ENCODE results near the gene GLMN.
"Not testable (repeated sequence)": the region's sequence is repeated elsewhere in the genome, so short reads cannot be mapped to it uniquely, and the experiment has no call there.

The GLMN gene

GRCh38 chr1:92299477-92300150 is 827 bp upstream of the GLMN start:
- DNase-seq: peak in 1 of 5 experiments; percentile 12

- no peak for DNase-seq
Observed at GRCh38 chr1:92298213-92298572, 594 bp downstream of the GLMN start.

- DNase-seq: peak in 1 of 5 experiments; percentile 63
Observed at GRCh38 chr1:92291372-92291999, 7.3 kb downstream of the GLMN start.

- not testable (repeated sequence) for DNase-seq
Observed at GRCh38 chr1:92281411-92281810, 17.4 kb downstream of the GLMN start.

- not testable (repeated sequence) for DNase-seq
Observed at GRCh38 chr1:92279781-92280180, 19.0 kb downstream of the GLMN start.

GRCh38 chr1:92277105-92277723 is 21.6 kb downstream of the GLMN start:
- DNase-seq: no peak

- no peak for DNase-seq
Observed at GRCh38 chr1:92276082-92276481, 22.7 kb downstream of the GLMN start.

- DNase-seq: no peak
Observed at GRCh38 chr1:92274939-92275338, 23.8 kb downstream of the GLMN start.

GRCh38 chr1:92273039-92273438 is 25.7 kb downstream of the GLMN start:
- no peak for DNase-seq

- DNase-seq: no peak
Observed at GRCh38 chr1:92262516-92262915, 36.3 kb downstream of the GLMN start.

- DNase-seq: no peak
Observed at GRCh38 chr1:92259350-92259749, 39.4 kb downstream of the GLMN start.

GRCh38 chr1:92254714-92255113 is 44.1 kb downstream of the GLMN start:
- DNase-seq: not testable (repeated sequence)

GRCh38 chr1:92244376-92244775 is 54.4 kb downstream of the GLMN start:
- DNase-seq: no peak

- no peak for DNase-seq
Observed at GRCh38 chr1:92240034-92240433, 58.8 kb downstream of the GLMN start.

- DNase-seq: no peak
Observed at GRCh38 chr1:92230736-92231135, 68.1 kb downstream of the GLMN start.

- DNase-seq: no peak
Observed at GRCh38 chr1:92228401-92228800, 70.4 kb downstream of the GLMN start.

- no peak for DNase-seq
Observed at GRCh38 chr1:92219028-92219427, 79.8 kb downstream of the GLMN start.

- DNase-seq: no peak
Observed at GRCh38 chr1:92218559-92218958, 80.2 kb downstream of the GLMN start.

GRCh38 chr1:92217721-92218120 is 81.1 kb downstream of the GLMN start, which contains the start of gene C1orf146:
Gene C1orf146 (plus strand): TSS chr1:92217915. CDS start chr1:92231421, 13,506 bp downstream.
- DNase-seq: no peak

GRCh38 chr1:92211166-92211565 is 87.6 kb downstream of the GLMN start:
- DNase-seq: no peak

- no peak for DNase-seq
Observed at GRCh38 chr1:92210701-92211100, 88.1 kb downstream of the GLMN start.

- DNase-seq: peak in 1 of 5 experiments; percentile 73
Observed at GRCh38 chr1:92203105-92203504, 95.7 kb downstream of the GLMN start.

GRCh38 chr1:92201973-92202372 is 96.8 kb downstream of the GLMN start:
- DNase-seq: peak in 1 of 5 experiments; percentile 75

All from T-helper 2 cell (primary cell).